Left ventricle myocardium inferior (tissue), 1 donor: ENCODE results near the gene EXOC3L4. TPM values are rescaled to one million over a fixed set of nuclear protein-coding genes. Genes with fewer than 3 reads are reported as not detected.

Experiments used
- DNase-seq: peaks from one replicate; pipeline ENCODE4 v3.0.0-alpha.2; 2020
- H3K27ac ChIP-seq: fragments of 200-600 bp; replicated peaks from 2 replicates; pipeline ENCODE4 v1.8.0; 2021
- H3K27me3 ChIP-seq: fragments of 200-600 bp; 2 replicates; pipeline ENCODE4 v1.8.0; 2021; ENCODE audit warnings: low read depth
- H3K36me3 ChIP-seq: fragments of 200-600 bp; 2 replicates; pipeline ENCODE4 v1.8.0; 2021
- H3K4me1 ChIP-seq: fragments of 200-600 bp; 2 replicates; pipeline ENCODE4 v1.8.0; 2021
- H3K4me3 ChIP-seq: fragments of 200-600 bp; 2 replicates; pipeline ENCODE4 v1.8.0; 2021; ENCODE audit warnings: mild to moderate bottlenecking, moderate library complexity
- H3K9me3 ChIP-seq: fragments of 200-600 bp; replicated peaks from 2 replicates; pipeline ENCODE4 v1.8.0; 2021
- intact Hi-C: fragments of 100-400 bp; cut with micrococcal nuclease; formaldehyde crosslinking; loops from one replicate; pipeline ENCODE4 v1.11.0; 2022
- total RNA-seq: library from RNA; stranded (reverse); fragmentation: NEBNext Ultra II Directional; extraction: Animal tissue kit (Norgen Biotek cat#: 25700); gene quantifications from one replicate; pipeline ENCODE4 v1.2.1, GENCODE V29; 2021
- TF ChIP-seq, protein P1 (sequence below): fragments of 200-600 bp; IDR thresholded peaks from 2 replicates; pipeline ENCODE4 v1.8.0; 2021; ENCODE audit warnings: antibody characterized with exemption, mild to moderate bottlenecking, borderline replicate concordance
- donor health status: DM: no; HTN: yes; CAD: no; lungs with severe emphysema.

EXOC3L4 gene
- total RNA-seq, 1 donor from 2014 or later, result 0.66 TPM

DNA sequence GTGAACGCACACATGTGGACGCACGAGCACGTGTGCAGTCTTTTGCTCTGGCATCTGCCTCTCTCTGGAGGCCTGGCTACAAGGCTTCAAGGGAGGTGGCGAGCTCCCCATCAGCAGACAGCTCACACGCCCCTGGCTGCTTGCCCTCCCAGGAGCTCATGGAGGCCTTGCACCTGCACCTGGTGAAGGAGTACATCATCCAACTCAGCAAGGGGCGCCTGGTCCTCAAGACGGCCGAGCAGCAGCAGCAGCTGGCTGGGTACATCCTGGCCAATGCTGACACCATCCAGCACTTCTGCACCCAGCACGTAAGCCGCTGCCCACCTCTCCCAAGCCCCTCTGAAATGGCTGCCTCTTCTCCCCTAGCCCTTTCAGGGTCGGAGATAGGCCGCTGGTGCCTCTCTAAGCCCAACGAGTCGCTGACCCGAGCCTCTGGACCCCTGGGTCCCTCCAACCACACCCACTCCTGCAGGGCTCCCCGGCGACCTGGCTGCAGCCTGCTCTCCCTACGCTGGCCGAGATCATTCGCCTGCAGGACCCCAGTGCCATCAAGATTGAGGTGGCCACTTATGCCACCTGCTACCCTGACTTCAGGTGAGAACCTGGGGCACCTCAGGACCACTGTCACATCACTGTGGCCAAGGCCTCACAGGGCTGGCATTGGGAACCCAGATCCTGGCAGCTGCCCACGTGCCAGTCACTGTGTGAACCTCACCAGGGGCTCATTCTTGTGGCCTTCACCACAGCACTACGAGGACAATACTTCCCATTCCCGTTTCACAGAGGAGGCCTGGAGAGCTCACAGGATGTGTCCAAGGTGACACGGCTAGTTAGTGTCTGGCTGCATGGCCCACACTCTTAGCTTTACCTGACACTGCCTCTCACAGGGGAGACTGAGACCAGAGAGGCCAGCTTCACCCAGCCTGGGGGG, 39.0 kb downstream of the EXOC3L4 start:
- TF ChIP-seq, protein P1, sequence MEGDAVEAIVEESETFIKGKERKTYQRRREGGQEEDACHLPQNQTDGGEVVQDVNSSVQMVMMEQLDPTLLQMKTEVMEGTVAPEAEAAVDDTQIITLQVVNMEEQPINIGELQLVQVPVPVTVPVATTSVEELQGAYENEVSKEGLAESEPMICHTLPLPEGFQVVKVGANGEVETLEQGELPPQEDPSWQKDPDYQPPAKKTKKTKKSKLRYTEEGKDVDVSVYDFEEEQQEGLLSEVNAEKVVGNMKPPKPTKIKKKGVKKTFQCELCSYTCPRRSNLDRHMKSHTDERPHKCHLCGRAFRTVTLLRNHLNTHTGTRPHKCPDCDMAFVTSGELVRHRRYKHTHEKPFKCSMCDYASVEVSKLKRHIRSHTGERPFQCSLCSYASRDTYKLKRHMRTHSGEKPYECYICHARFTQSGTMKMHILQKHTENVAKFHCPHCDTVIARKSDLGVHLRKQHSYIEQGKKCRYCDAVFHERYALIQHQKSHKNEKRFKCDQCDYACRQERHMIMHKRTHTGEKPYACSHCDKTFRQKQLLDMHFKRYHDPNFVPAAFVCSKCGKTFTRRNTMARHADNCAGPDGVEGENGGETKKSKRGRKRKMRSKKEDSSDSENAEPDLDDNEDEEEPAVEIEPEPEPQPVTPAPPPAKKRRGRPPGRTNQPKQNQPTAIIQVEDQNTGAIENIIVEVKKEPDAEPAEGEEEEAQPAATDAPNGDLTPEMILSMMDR, result no peak
- Histone ChIP-seq H3K27ac (no peak overlapping the region), H3K4me1 (peaks cover 67% of the 10 kb centered on the region), H3K36me3 (peaks cover 64% of the 10 kb centered on the region), H3K9me3 (no peaks in the 10 kb centered on the region), H3K4me3 (no peak overlapping the region), H3K27me3 (no peaks in the 10 kb centered on the region)
- intact Hi-C loops, result no loop called here
- DNase-seq, result no peak

GRCh38 chr14:103134405-103134804, 39.9 kb downstream of the EXOC3L4 start:
- intact Hi-C loops, result no loop called here
- DNase-seq, result no peak
- Histone ChIP-seq H3K27ac (no peak overlapping the region), H3K4me3 (no peak overlapping the region), H3K4me1 (peaks cover 67% of the 10 kb centered on the region), H3K36me3 (peaks cover 59% of the 10 kb centered on the region), H3K9me3 (no peaks in the 10 kb centered on the region), H3K27me3 (no peaks in the 10 kb centered on the region)
- TF ChIP-seq, protein P1, result no peak

DNA sequence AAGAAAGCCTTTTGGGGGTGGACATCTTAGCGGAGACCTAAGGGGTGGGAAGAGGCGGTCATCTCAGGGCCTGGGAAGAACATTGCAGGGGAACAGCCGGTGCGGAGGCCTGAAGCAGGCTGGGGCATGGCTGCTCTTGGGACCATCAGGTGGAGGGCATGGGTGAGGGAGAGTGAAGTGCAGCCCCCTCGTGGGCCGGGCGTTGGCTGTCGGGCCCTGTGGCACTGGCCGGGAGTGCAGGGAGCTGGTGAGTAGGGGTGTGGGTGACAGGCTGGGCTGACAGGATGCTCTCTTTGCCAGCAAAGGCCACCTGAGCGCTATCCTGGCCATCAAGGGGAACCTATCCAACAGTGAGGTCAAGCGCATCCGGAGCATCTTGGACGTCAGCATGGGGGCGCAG, 40.4 kb downstream of the EXOC3L4 start:
- intact Hi-C loops, result no loop called here
- no peak overlapping the region for H3K27ac ChIP-seq
- H3K36me3 ChIP-seq, result peaks cover 55% of the 10 kb centered on the region
- no peak overlapping the region for H3K4me3 ChIP-seq
- peak; percentile 6 for DNase-seq
- H3K4me1 ChIP-seq, result peaks cover 62% of the 10 kb centered on the region
- H3K9me3 ChIP-seq, result no peaks in the 10 kb centered on the region
- TF ChIP-seq, protein P1, result no peak
- no peaks in the 10 kb centered on the region for H3K27me3 ChIP-seq

GRCh38 chr14:103135333-103136260, 41.1 kb downstream of the EXOC3L4 start:
- peaks cover 55% of the 10 kb centered on the region for H3K4me1 ChIP-seq

More at GRCh38 chr14:103135333-103136260, 41.1 kb downstream of the EXOC3L4 start:
- DNase-seq, result peak; percentile 10
- intact Hi-C loops, result no loop called here
- Histone ChIP-seq H3K27ac (no peak overlapping the region), H3K4me3 (no peak overlapping the region), H3K27me3 (no peaks in the 10 kb centered on the region), H3K9me3 (no peaks in the 10 kb centered on the region), H3K36me3 (peaks cover 48% of the 10 kb centered on the region)
- TF ChIP-seq, protein P1, result no peak
